ENCODE data around the gene DSG4. TPM values are rescaled to one million over a fixed set of nuclear protein-coding genes. Genes with fewer than 3 reads are reported as not detected.

The DSG4 gene
- total and polyA plus RNA-seq, 3 experiments from 2014 or later, result not detected

GRCh38 chr18:31371989-31372388 lies 4.6 kb upstream of the DSG4 start:
- H3K27me3 Mint-ChIP-seq, result no peaks in the 10 kb centered on the region

GRCh38 chr18:31373641-31374040 lies 2.9 kb upstream of the DSG4 start:
- CTCF ChIA-PET, result no interaction called here
- H3K27ac ChIP-seq (ENCODE audit: low read depth, low read length), result no peak overlapping the region
- no peaks in the 10 kb centered on the region for H3K36me3 ChIP-seq (ENCODE audit: insufficient read depth, low read length)
- Mint-ChIP-seq H3K9me3 (peaks cover 0 to 8% (median 4%) of the 10 kb centered on the region in 5 donors), H3K4me1 (no peaks in the 10 kb centered on the region), H3K36me3 (no peaks in the 10 kb centered on the region), H3K27ac (no peak overlapping the region), H3K27me3 (no peaks in the 10 kb centered on the region), H3K4me3 (no peak overlapping the region)
- no peak overlapping the region for H3K4me3 ChIP-seq (ENCODE audit: low read length)
- no peaks in the 10 kb centered on the region for H3K9me3 ChIP-seq (ENCODE audit: low read length)
- H3K4me1 ChIP-seq (ENCODE audit: insufficient read depth, low read length), result no peaks in the 10 kb centered on the region
- no peak for DNase-seq
- POLR2A ChIA-PET, result no interaction called here
- no peaks in the 10 kb centered on the region for H3K27me3 ChIP-seq (ENCODE audit: insufficient read depth, low read length, poor library complexity, severe bottlenecking)

More at GRCh38 chr18:31371989-31372388, 4.6 kb upstream of the DSG4 start:
- no peaks in the 10 kb centered on the region for H3K4me1 ChIP-seq (ENCODE audit: insufficient read depth, low read length)
- DNase-seq, result no peak
- Mint-ChIP-seq H3K27ac (no peak overlapping the region), H3K36me3 (no peaks in the 10 kb centered on the region), H3K4me3 (no peak overlapping the region), H3K4me1 (no peaks in the 10 kb centered on the region), H3K9me3 (peaks cover 0 to 3% (median 0%) of the 10 kb centered on the region in 5 donors)
- ChIA-PET POLR2A (no interaction called here), CTCF (no interaction called here)
- no peaks in the 10 kb centered on the region for H3K9me3 ChIP-seq (ENCODE audit: low read length)
- no peak overlapping the region for H3K27ac ChIP-seq (ENCODE audit: low read depth, low read length)
- no peak overlapping the region for H3K4me3 ChIP-seq (ENCODE audit: low read length)
- H3K27me3 ChIP-seq (ENCODE audit: insufficient read depth, low read length, poor library complexity, severe bottlenecking), result no peaks in the 10 kb centered on the region
- no peaks in the 10 kb centered on the region for H3K36me3 ChIP-seq (ENCODE audit: insufficient read depth, low read length)

- Mint-ChIP-seq H3K27me3 (no peaks in the 10 kb centered on the region), H3K27ac (no peak overlapping the region), H3K4me1 (no peaks in the 10 kb centered on the region), H3K4me3 (no peak overlapping the region), H3K9me3 (peaks cover 0 to 23% (median 5%) of the 10 kb centered on the region in 5 donors), H3K36me3 (no peaks in the 10 kb centered on the region)
- Histone ChIP-seq H3K9me3 (ENCODE audit: low read length) (no peaks in the 10 kb centered on the region), H3K27me3 (ENCODE audit: insufficient read depth, low read length, poor library complexity, severe bottlenecking) (no peaks in the 10 kb centered on the region), H3K27ac (ENCODE audit: low read depth, low read length) (no peak overlapping the region), H3K4me3 (ENCODE audit: low read length) (no peak overlapping the region), H3K36me3 (ENCODE audit: insufficient read depth, low read length) (no peaks in the 10 kb centered on the region), H3K4me1 (ENCODE audit: insufficient read depth, low read length) (no peaks in the 10 kb centered on the region)
- POLR2A ChIA-PET, result no interaction called here
- CTCF ChIA-PET, result no interaction called here
- no peak for DNase-seq
Observed at GRCh38 chr18:31380912-31381311, 4.3 kb downstream of the DSG4 start.

GRCh38 chr18:31382107-31382506 lies 5.5 kb downstream of the DSG4 start:
- no peak overlapping the region for H3K4me3 Mint-ChIP-seq
- peaks cover 0 to 23% (median 5%) of the 10 kb centered on the region in 5 donors for H3K9me3 Mint-ChIP-seq

GRCh38 chr18:31386741-31387140 lies 10.2 kb downstream of the DSG4 start:
- no peaks in the 10 kb centered on the region for H3K4me1 Mint-ChIP-seq
- DNase-seq, result no peak
- POLR2A ChIA-PET, result no interaction called here

More at GRCh38 chr18:31382107-31382506, 5.5 kb downstream of the DSG4 start:
- H3K27ac Mint-ChIP-seq, result no peak overlapping the region
- Histone ChIP-seq H3K4me1 (ENCODE audit: insufficient read depth, low read length) (no peaks in the 10 kb centered on the region), H3K4me3 (ENCODE audit: low read length) (no peak overlapping the region), H3K9me3 (ENCODE audit: low read length) (no peaks in the 10 kb centered on the region), H3K27me3 (ENCODE audit: insufficient read depth, low read length, poor library complexity, severe bottlenecking) (no peaks in the 10 kb centered on the region), H3K36me3 (ENCODE audit: insufficient read depth, low read length) (no peaks in the 10 kb centered on the region), H3K27ac (ENCODE audit: low read depth, low read length) (no peak overlapping the region)
- H3K27me3 Mint-ChIP-seq, result no peaks in the 10 kb centered on the region
- H3K4me1 Mint-ChIP-seq, result no peaks in the 10 kb centered on the region
- ChIA-PET CTCF (no interaction called here), POLR2A (no interaction called here)
- no peaks in the 10 kb centered on the region for H3K36me3 Mint-ChIP-seq
- DNase-seq, result no peak

GRCh38 chr18:31393286-31393685 lies 16.7 kb downstream of the DSG4 start:
- Histone ChIP-seq H3K27ac (ENCODE audit: low read depth, low read length) (no peak overlapping the region), H3K9me3 (ENCODE audit: low read length) (no peaks in the 10 kb centered on the region), H3K27me3 (ENCODE audit: insufficient read depth, low read length, poor library complexity, severe bottlenecking) (no peaks in the 10 kb centered on the region), H3K4me1 (ENCODE audit: insufficient read depth, low read length) (no peaks in the 10 kb centered on the region), H3K4me3 (ENCODE audit: low read length) (no peak overlapping the region), H3K36me3 (ENCODE audit: insufficient read depth, low read length) (no peaks in the 10 kb centered on the region)
- Mint-ChIP-seq H3K9me3 (peaks cover 0 to 9% (median 4%) of the 10 kb centered on the region in 5 donors), H3K4me3 (no peak overlapping the region), H3K27me3 (no peaks in the 10 kb centered on the region), H3K4me1 (no peaks in the 10 kb centered on the region), H3K27ac (no peak overlapping the region), H3K36me3 (no peaks in the 10 kb centered on the region)
- ChIA-PET POLR2A (no interaction called here), CTCF (no interaction called here)
- DNase-seq, result no peak

More at GRCh38 chr18:31386741-31387140, 10.2 kb downstream of the DSG4 start:
- Mint-ChIP-seq H3K9me3 (peaks cover 2 to 4% (median 3%) of the 10 kb centered on the region in 5 donors), H3K27me3 (no peaks in the 10 kb centered on the region), H3K36me3 (no peaks in the 10 kb centered on the region), H3K27ac (no peak overlapping the region), H3K4me3 (no peak overlapping the region)
- Histone ChIP-seq H3K27me3 (ENCODE audit: insufficient read depth, low read length, poor library complexity, severe bottlenecking) (no peaks in the 10 kb centered on the region), H3K27ac (ENCODE audit: low read depth, low read length) (no peak overlapping the region), H3K9me3 (ENCODE audit: low read length) (no peaks in the 10 kb centered on the region), H3K4me1 (ENCODE audit: insufficient read depth, low read length) (no peaks in the 10 kb centered on the region), H3K36me3 (ENCODE audit: insufficient read depth, low read length) (no peaks in the 10 kb centered on the region), H3K4me3 (ENCODE audit: low read length) (no peak overlapping the region)
- CTCF ChIA-PET, result no interaction called here

GRCh38 chr18:31396796-31397612 lies 20.4 kb downstream of the DSG4 start:
- Mint-ChIP-seq H3K27ac (no peak overlapping the region), H3K4me1 (no peaks in the 10 kb centered on the region), H3K27me3 (no peaks in the 10 kb centered on the region), H3K9me3 (peaks cover 1 to 15% (median 4%) of the 10 kb centered on the region in 5 donors), H3K36me3 (no peaks in the 10 kb centered on the region), H3K4me3 (no peak overlapping the region)
- no peak overlapping the region for H3K4me3 ChIP-seq (ENCODE audit: low read length)
- H3K27ac ChIP-seq (ENCODE audit: low read depth, low read length), result no peak overlapping the region
- ChIA-PET POLR2A (no interaction called here), CTCF (no interaction called here)
- no peaks in the 10 kb centered on the region for H3K36me3 ChIP-seq (ENCODE audit: insufficient read depth, low read length)
- no peaks in the 10 kb centered on the region for H3K27me3 ChIP-seq (ENCODE audit: insufficient read depth, low read length, poor library complexity, severe bottlenecking)
- H3K4me1 ChIP-seq (ENCODE audit: insufficient read depth, low read length), result no peaks in the 10 kb centered on the region
- DNase-seq, result no peak
- H3K9me3 ChIP-seq (ENCODE audit: low read length), result no peaks in the 10 kb centered on the region

- no peaks in the 10 kb centered on the region for H3K36me3 ChIP-seq (ENCODE audit: insufficient read depth, low read length)
- Mint-ChIP-seq H3K27me3 (no peaks in the 10 kb centered on the region), H3K36me3 (no peaks in the 10 kb centered on the region), H3K9me3 (peaks cover 0 to 9% (median 3%) of the 10 kb centered on the region in 5 donors), H3K4me3 (no peak overlapping the region), H3K27ac (no peak overlapping the region), H3K4me1 (no peaks in the 10 kb centered on the region)
- ChIA-PET CTCF (interaction anchor here (0.7 kb wide), 1 partner anchor 24 kb away, joined by 3 read pairs; no protein-coding TSS in a partner anchor), POLR2A (no interaction called here)
- no peak for DNase-seq
- H3K4me3 ChIP-seq (ENCODE audit: low read length), result no peak overlapping the region
- H3K27ac ChIP-seq (ENCODE audit: low read depth, low read length), result no peak overlapping the region
- no peaks in the 10 kb centered on the region for H3K4me1 ChIP-seq (ENCODE audit: insufficient read depth, low read length)
- H3K9me3 ChIP-seq (ENCODE audit: low read length), result no peaks in the 10 kb centered on the region
- no peaks in the 10 kb centered on the region for H3K27me3 ChIP-seq (ENCODE audit: insufficient read depth, low read length, poor library complexity, severe bottlenecking)
Observed at GRCh38 chr18:31398191-31398590, 21.6 kb downstream of the DSG4 start.
